Heart left ventricle (tissue), 16 donors: ENCODE data around the gene C2CD3. TPM values are rescaled to one million over a fixed set of nuclear protein-coding genes. Genes with fewer than 3 reads are reported as not detected.
"Not testable (repeated sequence)": the region's sequence is repeated elsewhere in the genome, so short reads cannot be mapped to it uniquely, and the experiment has no call there.

Experiments used
- ATAC-seq, 4 donors: fragments of 200-7000 bp; cut with Tn5 transposase; one replicate each; pipeline ENCODE4 v1.9.1; 2020 to 2022; ENCODE audit warnings: moderate library complexity in 4 of 4, mild to moderate bottlenecking in 3 of 4, moderate number of reproducible peaks in 1 of 4
- DNase-seq, 5 donors: peaks; one replicate each; pipeline ENCODE4 v3.0.0-alpha.2; 2020
- H3K27ac ChIP-seq, 12 donors: fragments of 200-600 bp; sonication (generic) in 4 of 12; one replicate each; pipeline versions ENCODE4 v1.5.0 to v1.8.0; 2016 to 2022; ENCODE audit warnings: mild to moderate bottlenecking in 2 of 12
- H3K27me3 ChIP-seq, 9 donors: fragments of 200-600 bp; sonication (generic) in 2 of 9; one replicate each; pipeline versions ENCODE4 v1.5.1 to v1.8.0; 2016 to 2022; ENCODE audit warnings: mild to moderate bottlenecking in 3 of 9
- H3K36me3 ChIP-seq, 9 donors: fragments of 200-600 bp; sonication (generic) in 2 of 9; one replicate each; pipeline versions ENCODE4 v1.5.0 to v1.8.0; 2018 to 2022; ENCODE audit warnings: mild to moderate bottlenecking in 2 of 9
- H3K4me1 ChIP-seq, 12 donors: fragments of 200-600 bp; sonication (generic) in 4 of 12; one replicate each; pipeline versions ENCODE4 v1.5.0 to v1.8.0; 2016 to 2022; ENCODE audit warnings: mild to moderate bottlenecking in 3 of 12
- H3K4me3 ChIP-seq, 12 donors: fragments of 200-600 bp; sonication (generic) in 4 of 12; one replicate each; pipeline versions ENCODE4 v1.5.0 to v1.8.0; 2017 to 2022; ENCODE audit warnings: mild to moderate bottlenecking in 9 of 12, moderate library complexity in 4 of 12
- H3K9me3 ChIP-seq, 12 donors: fragments of 200-600 bp; sonication (generic) in 4 of 12; one replicate each; pipeline versions ENCODE4 v1.5.0 to v1.8.0; 2016 to 2022; ENCODE audit warnings: mild to moderate bottlenecking in 1 of 12
- POLR2A ChIP-seq, 2 donors: fragments of 450-650 bp; IDR thresholded peaks; one replicate each; pipeline ENCODE4 v1.6.1; 2017; ENCODE audit warnings: antibody characterized with exemption in 2 of 2, mild to moderate bottlenecking in 2 of 2, moderate library complexity in 2 of 2
- WGBS, 4 donors: extraction: QIAGEN DNeasy Blood & Tissue Kit in 2 of 4; methylation state at CpG; one replicate each; pipeline versions ENCODE4 v1.1.5 to v1.1.7; 2013 to 2018; 5-methylcytosine and 5-hydroxymethylcytosine counted together
- intact Hi-C, 10 donors: fragments of 100-400 bp; cut with DNase I; formaldehyde crosslinking; loops; one replicate each; pipeline versions ENCODE4 v1.11.1 to v1.14.2; 2022
- polyA plus RNA-seq, 2 donors: library from polyadenylated mRNA; stranded (reverse); fragments of 200-250 nt; gene quantifications; one replicate each; pipeline ENCODE4 v1.2.3, GENCODE V29; 2013
- total RNA-seq, 9 donors: library from RNA; depleted of rRNA in 2 of 9; stranded (reverse); fragments of >200 nt in 2 of 9; fragmentation: NEBNext Ultra II Directional in 3 of 9; extraction: Animal tissue kit (Norgen Biotek cat#: 25700) in 3 of 9; gene quantifications; one replicate each; pipeline versions ENCODE4 v1.1.0 to v1.2.4, GENCODE V29; 2016 to 2023
- TF ChIP-seq, protein P1 (sequence below), 12 donors: fragments of 200-600 bp; sonication (generic) in 4 of 12; IDR thresholded peaks; one replicate each; pipeline versions ENCODE4 v1.5.0 to v1.8.0; 2018 to 2022; ENCODE audit warnings: antibody characterized with exemption in 12 of 12, mild to moderate bottlenecking in 5 of 12
- donor health status: ischemic (EF 13 %, LVEDD 7.1; RV severe dilation, severe dysfunction).
- donor health status: healthy with polysubstance abuse.
- donor health status: DM: no; HTN: yes; CAD: no.
- donor health status: DM: no; HTN: no; CAD: no.
- donor health status: ischemic (EF 25% LVEDD 6.9; RV normal size, moderate dysfunction).
- donor health status: ischemic (EF 25% LVEDD 5.7; RV mildly dilated, moderate dysfunction).
- donor health status: healthy.
- donor health status: DM: yes; HTN: yes; CAD: no.
- donor health status: ischemic (EF 35%, LVEDD 5.7; RV mildly dilated, moderate dysfunction).
- donor health status: nonischemic (EF 11% LVEDD 7.7; RV severe dilation, severe dysfunction).
- donor health status: DM: yes; HTN: yes; CAD: no.
- donor health status: PGD.
- donor health status: ischemic (EF 29% LVEDD 5.4; RV normal size, mild dysfunction).
- donor health status: nonischemic (EF 23%, LVEDD 6.1; RV moderate dilation, normal function).

C2CD3 gene
- total and polyA plus RNA-seq, 11 donors = 6.5 to 18.7 (median 12.5) TPM

- TF ChIP-seq, protein P1, sequence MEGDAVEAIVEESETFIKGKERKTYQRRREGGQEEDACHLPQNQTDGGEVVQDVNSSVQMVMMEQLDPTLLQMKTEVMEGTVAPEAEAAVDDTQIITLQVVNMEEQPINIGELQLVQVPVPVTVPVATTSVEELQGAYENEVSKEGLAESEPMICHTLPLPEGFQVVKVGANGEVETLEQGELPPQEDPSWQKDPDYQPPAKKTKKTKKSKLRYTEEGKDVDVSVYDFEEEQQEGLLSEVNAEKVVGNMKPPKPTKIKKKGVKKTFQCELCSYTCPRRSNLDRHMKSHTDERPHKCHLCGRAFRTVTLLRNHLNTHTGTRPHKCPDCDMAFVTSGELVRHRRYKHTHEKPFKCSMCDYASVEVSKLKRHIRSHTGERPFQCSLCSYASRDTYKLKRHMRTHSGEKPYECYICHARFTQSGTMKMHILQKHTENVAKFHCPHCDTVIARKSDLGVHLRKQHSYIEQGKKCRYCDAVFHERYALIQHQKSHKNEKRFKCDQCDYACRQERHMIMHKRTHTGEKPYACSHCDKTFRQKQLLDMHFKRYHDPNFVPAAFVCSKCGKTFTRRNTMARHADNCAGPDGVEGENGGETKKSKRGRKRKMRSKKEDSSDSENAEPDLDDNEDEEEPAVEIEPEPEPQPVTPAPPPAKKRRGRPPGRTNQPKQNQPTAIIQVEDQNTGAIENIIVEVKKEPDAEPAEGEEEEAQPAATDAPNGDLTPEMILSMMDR (IDR thresholded peaks at IDR 0.05) = no peak
- no peak for TF ChIP-seq POLR2A (IDR thresholded peaks at IDR 0.05)
- H3K27ac ChIP-seq = no peak overlapping the region
- DNase-seq (no peak), ATAC-seq (no peak)
- peaks cover 0 to 6% (median 5%) of the 10 kb centered on the region in 12 donors for H3K4me1 ChIP-seq
- 92 to 96% (median 95%) methylated on average over 3 of the region's 3 CpGs for WGBS, 4 donors
- no peaks in the 10 kb centered on the region for H3K27me3 ChIP-seq
- peaks cover 0 to 75% (median 53%) of the 10 kb centered on the region in 9 donors for H3K36me3 ChIP-seq
- H3K9me3 ChIP-seq = no peaks in the 10 kb centered on the region
- no peak overlapping the region for H3K4me3 ChIP-seq
- intact Hi-C loops = no loop called here
Measured at GRCh38 chr11:74133436-74133835, 37.4 kb downstream of the C2CD3 start.

DNA sequence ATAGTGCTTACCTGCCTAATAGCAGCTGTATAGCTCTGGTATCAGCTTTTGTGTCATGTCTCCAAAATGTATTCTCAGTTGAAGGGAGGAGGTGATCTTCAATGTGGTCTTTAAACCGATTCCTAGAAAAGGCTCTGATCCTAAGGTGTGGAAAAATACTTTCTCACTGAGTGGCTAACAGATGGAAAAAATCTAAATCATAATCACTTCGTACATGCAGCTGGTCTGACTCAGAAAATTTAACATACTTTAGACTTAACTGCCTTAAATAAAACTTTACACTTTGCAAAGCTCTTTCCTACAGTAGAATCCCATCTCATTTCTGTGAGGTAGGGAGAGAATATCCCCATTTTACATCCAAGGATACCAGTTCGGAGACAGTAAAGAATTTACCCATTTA lies 38.0 kb downstream of the C2CD3 start:
- Histone ChIP-seq H3K9me3 (no peaks in the 10 kb centered on the region), H3K4me1 (peaks cover 0 to under 1% (median 0%) of the 10 kb centered on the region in 12 donors), H3K4me3 (no peak overlapping the region), H3K27ac (no peak overlapping the region), H3K27me3 (no peaks in the 10 kb centered on the region), H3K36me3 (peaks cover 0 to 77% (median 51%) of the 10 kb centered on the region in 9 donors)
- ATAC-seq (no peak), DNase-seq (no peak)
- WGBS, 4 donors = 87 to 93% (median 91%) methylated on average over 3 of the region's 3 CpGs
- intact Hi-C loops = no loop called here
- TF ChIP-seq POLR2A (IDR thresholded peaks at IDR 0.05) = no peak
- TF ChIP-seq, protein P1 (IDR thresholded peaks at IDR 0.05) = no peak

DNA sequence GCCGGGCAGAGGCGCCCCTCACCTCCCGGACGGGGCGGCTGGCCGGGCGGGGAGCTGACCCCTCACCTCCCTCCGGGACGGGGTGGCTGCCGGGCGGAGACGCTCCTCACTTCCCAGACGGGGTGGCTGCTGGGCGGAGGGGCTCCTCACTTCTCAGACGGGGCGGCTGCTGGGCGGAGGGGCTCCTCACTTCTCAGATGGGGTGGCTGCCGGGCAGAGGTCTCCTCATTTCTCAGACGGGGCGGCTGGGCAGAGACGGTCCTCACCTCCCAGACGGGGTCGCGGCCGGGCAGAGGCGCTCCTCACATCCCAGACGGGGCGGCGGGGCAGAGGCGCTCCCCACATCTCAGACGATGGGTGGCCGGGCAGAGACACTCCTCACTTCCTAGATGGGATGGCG lies 41.7 kb downstream of the C2CD3 start:
- 97 to 99% (median 98%) methylated on average over 16 to 27 of the region's 33 CpGs for WGBS, 4 donors
- H3K27ac ChIP-seq, intact Hi-C loops, H3K4me1 ChIP-seq, DNase-seq, H3K4me3 ChIP-seq, H3K9me3 ChIP-seq, H3K27me3 ChIP-seq, ATAC-seq: not testable (repeated sequence)
- H3K36me3 ChIP-seq = peaks cover 0 to 50% (median 23%) of the 10 kb centered on the region in 9 donors

GRCh38 chr11:74123008-74123448 lies 47.8 kb downstream of the C2CD3 start:
- Histone ChIP-seq H3K27ac (no peak overlapping the region), H3K4me1 (peaks cover 0 to 4% (median 0%) of the 10 kb centered on the region in 12 donors), H3K27me3 (no peaks in the 10 kb centered on the region), H3K36me3 (peaks cover 0 to 36% (median 12%) of the 10 kb centered on the region in 9 donors), H3K9me3 (peaks cover 0 to 3% (median 0%) of the 10 kb centered on the region in 12 donors), H3K4me3 (no peak overlapping the region)
- DNase-seq (no peak), ATAC-seq (no peak)
- TF ChIP-seq, protein P1 (IDR thresholded peaks at IDR 0.05) = no peak
- TF ChIP-seq POLR2A (IDR thresholded peaks at IDR 0.05) = no peak
- intact Hi-C loops = no loop called here

GRCh38 chr11:74121804-74122203 lies 49.0 kb downstream of the C2CD3 start:
- ATAC-seq = peak in 2 of 4 donors; percentile 37 to 39
- H3K4me1 ChIP-seq = peaks cover 0 to 4% (median 0%) of the 10 kb centered on the region in 12 donors

DNA sequence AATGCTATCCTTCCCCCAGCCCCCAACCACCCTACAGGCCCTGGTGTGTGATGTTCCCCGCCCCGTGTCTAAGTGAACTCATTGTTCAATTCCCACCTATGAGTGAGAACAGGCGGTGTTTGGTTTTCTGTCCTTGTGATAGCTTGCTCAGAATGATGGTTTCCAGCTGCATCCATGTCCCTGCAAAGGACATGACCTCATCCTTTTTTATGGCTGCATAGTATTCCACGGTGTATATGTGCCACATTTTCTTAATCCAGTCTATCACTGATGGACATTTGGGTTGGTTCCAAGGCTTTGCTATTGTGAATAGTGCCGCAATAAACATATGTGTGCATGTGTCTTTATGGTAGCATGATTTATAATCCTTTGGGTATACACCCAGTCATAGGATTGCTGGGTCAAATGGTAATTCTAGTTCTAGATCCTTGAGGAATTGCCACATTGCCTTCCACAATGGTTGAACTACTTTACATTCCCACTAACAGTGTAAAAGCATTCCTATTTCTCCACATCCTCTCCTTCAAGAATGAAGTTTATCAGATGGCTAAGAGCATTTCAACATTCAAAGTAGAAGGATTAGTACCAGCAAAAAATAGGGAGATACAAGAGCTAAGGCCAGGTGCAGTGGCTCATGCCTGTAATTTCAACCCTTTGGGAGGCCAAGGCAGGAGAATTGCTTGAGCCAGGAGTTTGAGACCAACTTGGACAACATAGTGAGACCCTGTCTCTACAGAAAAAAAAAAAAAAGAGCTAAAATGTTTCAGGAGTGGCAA lies 50.4 kb downstream of the C2CD3 start:
- H3K4me1 ChIP-seq, ATAC-seq, H3K9me3 ChIP-seq, H3K27ac ChIP-seq, intact Hi-C loops, H3K4me3 ChIP-seq, DNase-seq, H3K27me3 ChIP-seq: not testable (repeated sequence)
- peaks cover 0 to 55% (median 26%) of the 10 kb centered on the region in 9 donors for H3K36me3 ChIP-seq
- WGBS, 4 donors = 97 to 98% (median 97%) methylated on average over 5 of the region's 5 CpGs

More at GRCh38 chr11:74121804-74122203, 49.0 kb downstream of the C2CD3 start:
- intact Hi-C loops = no loop called here
- no peak overlapping the region for H3K4me3 ChIP-seq
- no peaks in the 10 kb centered on the region for H3K27me3 ChIP-seq
- peaks cover 0 to 3% (median 0%) of the 10 kb centered on the region in 12 donors for H3K9me3 ChIP-seq
- WGBS, 4 donors = 63 to 73% (median 68%) methylated on average over 5 of the region's 5 CpGs
- H3K36me3 ChIP-seq = peaks cover 0 to 44% (median 20%) of the 10 kb centered on the region in 9 donors
- no peak for DNase-seq
- no peak overlapping the region for H3K27ac ChIP-seq
- TF ChIP-seq, protein P1 (IDR thresholded peaks at IDR 0.05) = no peak
